ENCODE measurements around the gene PDHX. TPM values are rescaled to one million over a fixed set of nuclear protein-coding genes. Genes with fewer than 3 reads are reported as not detected.

PDHX gene
- total and polyA plus RNA-seq, 10 of the 15 experiments (the other 5 are each of a cell fraction or from before 2014, with no cell fraction given): 14.5 to 41.9 (median 28.0) TPM

DNA sequence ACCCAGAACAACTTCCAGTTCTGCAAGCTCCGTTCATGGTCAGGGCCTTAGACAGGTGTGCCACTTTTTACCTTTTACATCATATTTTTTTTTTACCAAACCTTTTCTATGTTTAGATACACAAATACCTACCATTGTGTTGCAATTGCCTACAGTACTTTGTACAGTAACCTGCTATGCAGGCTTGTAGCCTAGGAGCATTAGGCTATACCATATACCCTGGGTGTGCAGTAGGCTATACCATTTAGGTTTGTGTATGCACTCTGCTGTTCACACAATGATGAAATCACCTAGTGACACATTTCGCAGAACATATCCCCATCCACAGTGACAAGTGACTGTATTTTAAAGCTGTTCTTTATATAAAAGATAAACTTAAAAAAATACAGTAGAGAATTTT is 29.8 kb upstream of the PDHX start:
- no TSS peak for BruUV-seq (replicated peaks)
- TF ChIP-seq ZZZ3 (IDR thresholded peaks at IDR 0.05; ENCODE audit: control insufficient read depth, insufficient read length, low read depth) (no peak), EED (IDR thresholded peaks at IDR 0.05; ENCODE audit: low read depth) (no peak), ESRRA (IDR thresholded peaks at IDR 0.05; ENCODE audit: low read length) (no peak), RB1 (IDR thresholded peaks at IDR 0.05; ENCODE audit: borderline replicate concordance) (no peak), ZNF592 (IDR thresholded peaks at IDR 0.05) (no peak), CHD4 (IDR thresholded peaks at IDR 0.05) (no peak), PAX5 (IDR thresholded peaks at IDR 0.05; ENCODE audit: borderline replicate concordance, low read depth, low read length) (no peak), MLLT1 (IDR thresholded peaks at IDR 0.05) (no peak)
- TF ChIP-seq, protein P1, sequence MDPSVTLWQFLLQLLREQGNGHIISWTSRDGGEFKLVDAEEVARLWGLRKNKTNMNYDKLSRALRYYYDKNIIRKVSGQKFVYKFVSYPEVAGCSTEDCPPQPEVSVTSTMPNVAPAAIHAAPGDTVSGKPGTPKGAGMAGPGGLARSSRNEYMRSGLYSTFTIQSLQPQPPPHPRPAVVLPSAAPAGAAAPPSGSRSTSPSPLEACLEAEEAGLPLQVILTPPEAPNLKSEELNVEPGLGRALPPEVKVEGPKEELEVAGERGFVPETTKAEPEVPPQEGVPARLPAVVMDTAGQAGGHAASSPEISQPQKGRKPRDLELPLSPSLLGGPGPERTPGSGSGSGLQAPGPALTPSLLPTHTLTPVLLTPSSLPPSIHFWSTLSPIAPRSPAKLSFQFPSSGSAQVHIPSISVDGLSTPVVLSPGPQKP (IDR thresholded peaks at IDR 0.05; ENCODE audit: low read depth, low read length): no peak
- TF ChIP-seq, protein P2, sequence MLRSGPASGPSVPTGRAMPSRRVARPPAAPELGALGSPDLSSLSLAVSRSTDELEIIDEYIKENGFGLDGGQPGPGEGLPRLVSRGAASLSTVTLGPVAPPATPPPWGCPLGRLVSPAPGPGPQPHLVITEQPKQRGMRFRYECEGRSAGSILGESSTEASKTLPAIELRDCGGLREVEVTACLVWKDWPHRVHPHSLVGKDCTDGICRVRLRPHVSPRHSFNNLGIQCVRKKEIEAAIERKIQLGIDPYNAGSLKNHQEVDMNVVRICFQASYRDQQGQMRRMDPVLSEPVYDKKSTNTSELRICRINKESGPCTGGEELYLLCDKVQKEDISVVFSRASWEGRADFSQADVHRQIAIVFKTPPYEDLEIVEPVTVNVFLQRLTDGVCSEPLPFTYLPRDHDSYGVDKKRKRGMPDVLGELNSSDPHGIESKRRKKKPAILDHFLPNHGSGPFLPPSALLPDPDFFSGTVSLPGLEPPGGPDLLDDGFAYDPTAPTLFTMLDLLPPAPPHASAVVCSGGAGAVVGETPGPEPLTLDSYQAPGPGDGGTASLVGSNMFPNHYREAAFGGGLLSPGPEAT (IDR thresholded peaks at IDR 0.05; ENCODE audit: low read depth): no peak

More for the DNA sequence above, 29.8 kb upstream of the PDHX start:
- Histone ChIP-seq H2AFZ (ENCODE audit: control insufficient read depth, low read depth, low read length) (no peak overlapping the region), H3K27me3 (replicated peaks in 1 of 2; ENCODE audit: control insufficient read depth in 2 of 2, insufficient read depth in 2 of 2, low read length in 1 of 2) (no peaks in the 10 kb centered on the region), H3K36me3 (ENCODE audit: control insufficient read depth in 2 of 2, insufficient read depth in 2 of 2, low read length in 1 of 2) (peaks cover 0 to 2% of the 10 kb centered on the region in 2 experiments; a peak in 2 of 4 replicates), H3K9me3 (replicated peaks; ENCODE audit: control insufficient read depth, insufficient read depth, low read length) (no peaks in the 10 kb centered on the region), H3K4me2 (ENCODE audit: control insufficient read depth, insufficient read depth) (no peak overlapping the region), H3K27ac (ENCODE audit: control insufficient read depth, insufficient read depth) (no peak overlapping the region), H3K79me2 (ENCODE audit: control insufficient read depth, insufficient read depth, low read length) (no peaks in the 10 kb centered on the region), H3K9ac (ENCODE audit: control insufficient read depth, insufficient read depth, low read length) (no peak overlapping the region), H3K4me1 (ENCODE audit: control insufficient read depth, insufficient read depth, low read length) (no peaks in the 10 kb centered on the region), H3K4me3 (no peak overlapping the region), H4K20me1 (ENCODE audit: control insufficient read depth, insufficient read depth) (no peaks in the 10 kb centered on the region)
- ChIA-PET CTCF (interaction anchor here (0.7 to 4.6 kb wide), 2 partner anchors 11 to 300 kb away, joined by 4 to 41 read pairs; no protein-coding TSS in a partner anchor), RAD21 (ENCODE audit: unreplicated experiment) (no interaction called here), SMC1A (ENCODE audit: uncharacterized antibody, unreplicated experiment) (interaction anchor here (1.0 to 2.1 kb wide), 2 partner anchors 300 to 340 kb away, joined by 3 to 11 read pairs; no protein-coding TSS in a partner anchor), POLR2A (interaction anchor here (0.8 kb wide), 1 partner anchor 33 kb away, joined by 4 read pairs; no protein-coding TSS in a partner anchor)
- FAIRE-seq (no peak), DNase-seq (ENCODE audit: low read depth, low spot score) (no peak), ATAC-seq (no peak)
- 100% methylated on average over 2 of the region's 2 CpGs for WGBS (ENCODE audit: insufficient coverage, insufficient replicate concordance, low lambda C conversion rate, missing lambda C conversion rate)
- in situ Hi-C loops (cut with MboI) (no loop called here), intact Hi-C loops (cut with micrococcal nuclease; ENCODE audit: unreplicated experiment) (no loop called here)

All from GM12878 (cell line).